GM12878 (cell line): ENCODE measurements around the gene BIRC7. TPM values are rescaled to one million over a fixed set of nuclear protein-coding genes. Genes with fewer than 3 reads are reported as not detected.

Experiments used
- ATAC-seq: fragments of 200-7000 bp; cut with Tn5 transposase; 3 replicates; pipeline ENCODE4 v1.9.1; 2020; ENCODE audit warnings: mild to moderate bottlenecking, moderate library complexity
- BruUV-seq: library from RNA; stranded (reverse); fragments of 400-500 nt; replicated peaks from 2 replicates; lab custom pipeline; 2021; lab: Mats Ljungman, UMichigan
- CTCF ChIA-PET: fragments of 300-600 bp; sonication (Branson Sonifier 250); formaldehyde crosslinking; extraction: SDS; loops from one replicate; lab custom pipeline; 2021; ENCODE audit warnings: inconsistent platforms; lab: Yijun Ruan, JAX
- POLR2A ChIA-PET: fragments of 350-600 bp; formaldehyde crosslinking; extraction: SDS; loops from one replicate; lab custom pipeline; 2021; ENCODE audit warnings: inconsistent platforms; lab: Charles Lee
- RAD21 ChIA-PET: fragments of 300-600 bp; sonication (Branson Sonifier 250); formaldehyde crosslinking; loops from one replicate; lab custom pipeline; 2023; ENCODE audit warnings: antibody characterized with exemption; ENCODE audit not compliant: unreplicated experiment; lab: Charles Lee
- SMC1A ChIA-PET: fragments of 300-600 bp; sonication (Branson Sonifier 250); formaldehyde crosslinking; loops from one replicate; lab custom pipeline; 2023; ENCODE audit not compliant: unreplicated experiment, uncharacterized antibody; lab: Charles Lee
- DNase-seq: peaks from one replicate; pipeline ENCODE4 v3.0.0-alpha.2; 2011; ENCODE audit warnings: low read depth, low spot score
- FAIRE-seq: peaks from 3 replicates; lab custom pipeline; 2011; peaks lifted over from hg19 to GRCh38; lab: Jason Lieb, UNC
- H2AFZ ChIP-seq: 2 replicates; pipeline ENCODE4 v1.6.0; 2011; ENCODE audit warnings: low read depth, low read length, control low read depth; ENCODE audit not compliant: control insufficient read depth
- H3K27ac ChIP-seq: 2 replicates; pipeline ENCODE4 v1.5.1; 2011; ENCODE audit warnings: control low read depth; ENCODE audit not compliant: control insufficient read depth, insufficient read depth
- H3K27me3 ChIP-seq, 2 experiments: replicated peaks in 1 of 2; 2 replicates each; pipeline versions ENCODE4 v1.6.0 to v1.6.1; 2011; ENCODE audit warnings: low read length in 1 of 2; ENCODE audit not compliant: control insufficient read depth in 2 of 2, insufficient read depth in 2 of 2
- H3K36me3 ChIP-seq, 2 experiments: 2 replicates each; pipeline ENCODE4 v1.5.1; 2011; ENCODE audit warnings: low read length in 1 of 2; ENCODE audit not compliant: control insufficient read depth in 2 of 2, insufficient read depth in 2 of 2
- H3K4me1 ChIP-seq: 2 replicates; pipeline ENCODE4 v1.6.1; 2011; ENCODE audit warnings: mild to moderate bottlenecking, low read length, moderate library complexity, mixed read lengths; ENCODE audit not compliant: control insufficient read depth, insufficient read depth
- H3K4me2 ChIP-seq: 2 replicates; pipeline ENCODE4 v1.6.0; 2011; ENCODE audit warnings: control low read depth; ENCODE audit not compliant: control insufficient read depth, insufficient read depth
- H3K4me3 ChIP-seq: fragments of 200-600 bp; sonication (generic); 2 replicates; pipeline ENCODE4 v1.5.1; 2016
- H3K79me2 ChIP-seq: 2 replicates; pipeline ENCODE4 v1.6.0; 2011; ENCODE audit warnings: low read length; ENCODE audit not compliant: control insufficient read depth, insufficient read depth
- H3K9ac ChIP-seq: 2 replicates; pipeline ENCODE4 v1.8.0; 2011; ENCODE audit warnings: low read length, control low read depth, mixed read lengths; ENCODE audit not compliant: control insufficient read depth, insufficient read depth
- H3K9me3 ChIP-seq: replicated peaks from 3 replicates; pipeline ENCODE4 v1.5.1; 2011; ENCODE audit warnings: mild to moderate bottlenecking, low read length; ENCODE audit not compliant: control insufficient read depth, insufficient read depth
- H4K20me1 ChIP-seq: 2 replicates; pipeline ENCODE4 v1.6.0; 2011; ENCODE audit not compliant: control insufficient read depth, insufficient read depth
- ATF7 ChIP-seq: fragments of 450-650 bp; IDR thresholded peaks from 2 replicates; pipeline ENCODE4 v1.6.1; 2016; ENCODE audit warnings: low read depth, mild to moderate bottlenecking
- MLLT1 ChIP-seq: fragments of 450-650 bp; IDR thresholded peaks from 2 replicates; pipeline ENCODE4 v1.6.1; 2016; ENCODE audit warnings: mild to moderate bottlenecking
- NFIC ChIP-seq: IDR thresholded peaks from 2 replicates; pipeline ENCODE4 v1.6.1; 2012; ENCODE audit warnings: low read depth, mild to moderate bottlenecking, inconsistent platforms, low read length, moderate library complexity
- NFYA ChIP-seq: IDR thresholded peaks from 2 replicates; pipeline ENCODE4 v1.6.1; 2011; ENCODE audit warnings: low read depth, mild to moderate bottlenecking, low read length, improper control_type of control experiment, borderline replicate concordance
- NR2C1 ChIP-seq: fragments of 450-650 bp; IDR thresholded peaks from 2 replicates; pipeline ENCODE4 v1.6.1; 2017; ENCODE audit warnings: antibody characterized with exemption, mild to moderate bottlenecking, moderate library complexity
- POU2F2 ChIP-seq: IDR thresholded peaks from 3 replicates; pipeline ENCODE4 v1.6.1; 2011; ENCODE audit warnings: low read depth, mild to moderate bottlenecking, low read length, borderline replicate concordance
- RELA ChIP-seq: fragments of 450-650 bp; IDR thresholded peaks from 2 replicates; pipeline ENCODE4 v1.8.0; 2014; ENCODE audit warnings: borderline replicate concordance; ENCODE audit not compliant: partially characterized antibody
- REST ChIP-seq: IDR thresholded peaks from 2 replicates; pipeline ENCODE4 v1.6.1; 2012; ENCODE audit warnings: mild to moderate bottlenecking, low read depth, low read length
- SMAD1 ChIP-seq: fragments of 450-650 bp; IDR thresholded peaks from 2 replicates; pipeline ENCODE4 v1.6.1; 2018; ENCODE audit warnings: mild to moderate bottlenecking, low read depth; ENCODE audit not compliant: partially characterized antibody
- SMAD5 ChIP-seq: IDR thresholded peaks from 2 replicates; pipeline ENCODE4 v1.6.1; 2016; ENCODE audit warnings: antibody characterized with exemption, low read depth
- SP1 ChIP-seq: IDR thresholded peaks from one replicate; pipeline ENCODE4 v1.6.1; 2011; ENCODE audit warnings: low read depth, low read length
- STAT1 ChIP-seq: fragments of 450-650 bp; conservative IDR thresholded peaks from 2 replicates; pipeline ENCODE4 v1.6.1; 2014; ENCODE audit warnings: antibody characterized with exemption, mild to moderate bottlenecking
- WGBS: methylation state at CpG from one replicate; pipeline ENCODE4 v1.1.6; 2016; ENCODE audit warnings: low lambda C conversion rate; ENCODE audit not compliant: insufficient replicate concordance, insufficient coverage; ENCODE audit errors: missing lambda C conversion rate; 5-methylcytosine and 5-hydroxymethylcytosine counted together
- in situ Hi-C: fragments of 300-500 bp; cut with MboI; formaldehyde crosslinking; loops from 9 replicates; pipeline ENCODE4 v1.14.3; 2018; ENCODE audit warnings: mixed read lengths
- intact Hi-C: fragments of 100-400 bp; cut with micrococcal nuclease; formaldehyde crosslinking; loops from one replicate; pipeline ENCODE4 v1.14.2; 2022; ENCODE audit not compliant: unreplicated experiment
- polyA plus RNA-seq, 11 experiments: library from polyadenylated mRNA; depleted of rRNA in 4 of 11; unstranded in 6 of 11; stranded (reverse) in 5 of 11; fragments of >200 nt; fragmentation: Nextera tagmentation in 4 of 11; fragmentation: Illumina TruSeq in 1 of 11; extraction: Ambion mirVana in 4 of 11; extraction: Trizol in 1 of 11; gene quantifications; 1 replicate in 1 of 11; 2 replicates in 10 of 11; pipeline versions ENCODE4 v1.2.1 to v1.2.3, GENCODE V29; 2011 to 2016; ENCODE audit warnings: inconsistent platforms in 2 of 11, missing spikeins in 2 of 11, low read depth in 1 of 11
- total RNA-seq, 4 experiments: library from RNA; depleted of rRNA in 3 of 4; stranded (reverse); fragments of >200 nt in 3 of 4; fragmentation: Illumina TruSeq in 1 of 4; extraction: Trizol in 1 of 4; gene quantifications; 2 replicates each; pipeline versions ENCODE4 v1.2.1 to v1.2.3, GENCODE V29; 2013 to 2021
- TF ChIP-seq, protein P1 (sequence below): fragments of 150-350 bp; IDR thresholded peaks from 2 replicates; pipeline ENCODE4 v1.6.1; 2016; ENCODE audit warnings: low read depth, low read length
- TF ChIP-seq, protein P2 (sequence below): IDR thresholded peaks from 2 replicates; pipeline ENCODE4 v1.6.1; 2012; ENCODE audit warnings: low read length, inconsistent platforms

Gene BIRC7
- total and polyA plus RNA-seq, 10 of the 15 experiments (the other 5 are each of a cell fraction or from before 2014, with no cell fraction given) = 0.31 TPM; not detected in 9

- Histone ChIP-seq H3K9ac (no peak overlapping the region), H3K4me1 (no peaks in the 10 kb centered on the region; the same call in 1 of the 2 replicates), H3K27me3 (no peaks in the 10 kb centered on the region; a peak in 1 of 4 replicates), H3K36me3 (no peaks in the 10 kb centered on the region), H4K20me1 (no peaks in the 10 kb centered on the region), H3K27ac (no peak overlapping the region), H3K79me2 (peaks cover 13% of the 10 kb centered on the region), H3K4me2 (no peak overlapping the region), H3K9me3 (no peaks in the 10 kb centered on the region), H3K4me3 (no peak overlapping the region), H2AFZ (no peak overlapping the region)
- SMC1A ChIA-PET = no interaction called here
- RAD21 ChIA-PET = no interaction called here
- POLR2A ChIA-PET = no interaction called here
- in situ Hi-C loops = no loop called here
- BruUV-seq = no TSS peak
- no peak for DNase-seq
- ATAC-seq = no peak
- no peak for FAIRE-seq
- 21% methylated on average over 17 of the region's 18 CpGs for WGBS
- CTCF ChIA-PET = no interaction called here
- intact Hi-C loops = no loop called here
- TF ChIP-seq SMAD1 = no peak
- TF ChIP-seq STAT1 = no peak
- TF ChIP-seq, protein P1, sequence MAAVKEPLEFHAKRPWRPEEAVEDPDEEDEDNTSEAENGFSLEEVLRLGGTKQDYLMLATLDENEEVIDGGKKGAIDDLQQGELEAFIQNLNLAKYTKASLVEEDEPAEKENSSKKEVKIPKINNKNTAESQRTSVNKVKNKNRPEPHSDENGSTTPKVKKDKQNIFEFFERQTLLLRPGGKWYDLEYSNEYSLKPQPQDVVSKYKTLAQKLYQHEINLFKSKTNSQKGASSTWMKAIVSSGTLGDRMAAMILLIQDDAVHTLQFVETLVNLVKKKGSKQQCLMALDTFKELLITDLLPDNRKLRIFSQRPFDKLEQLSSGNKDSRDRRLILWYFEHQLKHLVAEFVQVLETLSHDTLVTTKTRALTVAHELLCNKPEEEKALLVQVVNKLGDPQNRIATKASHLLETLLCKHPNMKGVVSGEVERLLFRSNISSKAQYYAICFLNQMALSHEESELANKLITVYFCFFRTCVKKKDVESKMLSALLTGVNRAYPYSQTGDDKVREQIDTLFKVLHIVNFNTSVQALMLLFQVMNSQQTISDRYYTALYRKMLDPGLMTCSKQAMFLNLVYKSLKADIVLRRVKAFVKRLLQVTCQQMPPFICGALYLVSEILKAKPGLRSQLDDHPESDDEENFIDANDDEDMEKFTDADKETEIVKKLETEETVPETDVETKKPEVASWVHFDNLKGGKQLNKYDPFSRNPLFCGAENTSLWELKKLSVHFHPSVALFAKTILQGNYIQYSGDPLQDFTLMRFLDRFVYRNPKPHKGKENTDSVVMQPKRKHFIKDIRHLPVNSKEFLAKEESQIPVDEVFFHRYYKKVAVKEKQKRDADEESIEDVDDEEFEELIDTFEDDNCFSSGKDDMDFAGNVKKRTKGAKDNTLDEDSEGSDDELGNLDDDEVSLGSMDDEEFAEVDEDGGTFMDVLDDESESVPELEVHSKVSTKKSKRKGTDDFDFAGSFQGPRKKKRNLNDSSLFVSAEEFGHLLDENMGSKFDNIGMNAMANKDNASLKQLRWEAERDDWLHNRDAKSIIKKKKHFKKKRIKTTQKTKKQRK = no peak
- no peak for TF ChIP-seq NFYA
- no peak for TF ChIP-seq SP1
- no peak for TF ChIP-seq NFIC
- TF ChIP-seq MLLT1 = no peak
- TF ChIP-seq, protein P2, sequence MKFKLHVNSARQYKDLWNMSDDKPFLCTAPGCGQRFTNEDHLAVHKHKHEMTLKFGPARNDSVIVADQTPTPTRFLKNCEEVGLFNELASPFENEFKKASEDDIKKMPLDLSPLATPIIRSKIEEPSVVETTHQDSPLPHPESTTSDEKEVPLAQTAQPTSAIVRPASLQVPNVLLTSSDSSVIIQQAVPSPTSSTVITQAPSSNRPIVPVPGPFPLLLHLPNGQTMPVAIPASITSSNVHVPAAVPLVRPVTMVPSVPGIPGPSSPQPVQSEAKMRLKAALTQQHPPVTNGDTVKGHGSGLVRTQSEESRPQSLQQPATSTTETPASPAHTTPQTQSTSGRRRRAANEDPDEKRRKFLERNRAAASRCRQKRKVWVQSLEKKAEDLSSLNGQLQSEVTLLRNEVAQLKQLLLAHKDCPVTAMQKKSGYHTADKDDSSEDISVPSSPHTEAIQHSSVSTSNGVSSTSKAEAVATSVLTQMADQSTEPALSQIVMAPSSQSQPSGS = no peak
- TF ChIP-seq NR2C1 = no peak
- TF ChIP-seq RELA = no peak
- no peak for TF ChIP-seq SMAD5
- no peak for TF ChIP-seq REST
- TF ChIP-seq POU2F2 = no peak
- TF ChIP-seq ATF7 = no peak
Measured at GRCh38 chr20:63268671-63269439, 33.1 kb downstream of the BIRC7 start.
